ENCODE results near the gene EXOC6B. TPM values are rescaled to one million over a fixed set of nuclear protein-coding genes. Genes with fewer than 3 reads are reported as not detected.

Gene EXOC6B
- total RNA-seq, 6 experiments from 2014 or later = 7.8 to 15.1 (median 9.1) TPM

DNA sequence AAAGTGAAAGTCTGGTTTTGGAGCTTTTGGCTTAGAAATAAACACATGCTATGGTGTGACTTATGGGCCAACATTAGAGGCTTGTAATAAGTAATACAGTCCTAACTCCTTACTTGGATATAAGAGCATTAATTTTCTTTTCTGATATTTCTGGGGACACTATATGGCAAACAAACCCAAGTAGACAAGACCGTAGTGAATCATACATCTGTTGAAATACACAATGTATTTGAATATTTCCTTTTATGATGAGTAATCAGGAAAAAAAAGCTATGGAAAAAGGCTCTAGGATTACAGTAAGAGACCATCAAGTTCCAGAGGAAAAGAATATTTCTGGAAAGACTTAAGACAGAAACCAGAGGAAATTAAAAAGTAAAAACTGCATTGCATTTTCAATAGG is 532.2 kb downstream of the EXOC6B start:
- Histone ChIP-seq H3K27me3 (no peaks in the 10 kb centered on the region), H3K27ac (no peak overlapping the region), H3K36me3 (no peaks in the 10 kb centered on the region), H3K4me3 (no peak overlapping the region), H3K9me3 (no peaks in the 10 kb centered on the region), H3K4me1 (no peaks in the 10 kb centered on the region)
- ATAC-seq = no peak
- TF ChIP-seq POLR2A (IDR thresholded peaks at IDR 0.05) (no peak), CTCF (IDR thresholded peaks at IDR 0.05) (no peak)
- 65% methylated on average over 1 of the region's 1 CpG for WGBS (ENCODE audit: insufficient coverage, low coverage, low lambda C conversion rate, missing lambda C conversion rate)
- no peak for DNase-seq
- intact Hi-C loops (cut with DNase I) = no loop called here

- no peak for TF ChIP-seq POLR2A (IDR thresholded peaks at IDR 0.05)
- no peak for TF ChIP-seq CTCF (IDR thresholded peaks at IDR 0.05)
Measured at GRCh38 chr2:72292433-72292832, 533.4 kb downstream of the EXOC6B start.

DNA sequence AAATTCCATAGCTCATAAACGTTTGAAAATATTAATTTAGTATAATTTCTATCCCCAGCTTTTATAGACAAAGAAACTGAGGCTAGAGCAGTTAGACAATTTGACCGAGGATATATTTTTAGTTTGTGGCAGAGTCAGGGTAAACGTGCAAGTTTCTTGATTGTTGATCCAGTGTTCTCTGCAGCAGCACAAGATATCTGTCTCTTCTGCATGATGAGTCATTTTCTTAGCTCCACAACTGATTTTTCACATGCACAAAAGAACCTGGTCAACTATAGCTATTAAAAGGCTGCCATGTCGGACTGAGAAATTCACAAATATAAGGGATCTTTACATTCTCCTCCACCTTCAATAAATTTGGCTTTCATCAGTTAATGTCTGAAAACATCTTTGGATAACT is 534.8 kb downstream of the EXOC6B start:
- WGBS (ENCODE audit: insufficient coverage, low coverage, low lambda C conversion rate, missing lambda C conversion rate) = 65% methylated on average over 4 of the region's 4 CpGs
- no peak overlapping the region for H3K4me3 ChIP-seq
- H3K27me3 ChIP-seq = no peaks in the 10 kb centered on the region
- intact Hi-C loops (cut with DNase I) = no loop called here
- H3K27ac ChIP-seq = no peak overlapping the region
- H3K9me3 ChIP-seq = no peaks in the 10 kb centered on the region
- ATAC-seq = no peak
- no peaks in the 10 kb centered on the region for H3K36me3 ChIP-seq
- no peak for DNase-seq
- no peak for TF ChIP-seq POLR2A (IDR thresholded peaks at IDR 0.05)
- TF ChIP-seq CTCF (IDR thresholded peaks at IDR 0.05) = no peak
- no peaks in the 10 kb centered on the region for H3K4me1 ChIP-seq

More at GRCh38 chr2:72292433-72292832, 533.4 kb downstream of the EXOC6B start:
- intact Hi-C loops (cut with DNase I) = no loop called here
- no peak for DNase-seq
- H3K27me3 ChIP-seq = no peaks in the 10 kb centered on the region
- ATAC-seq = no peak
- 100% methylated on average over 1 of the region's 1 CpG for WGBS (ENCODE audit: insufficient coverage, low coverage, low lambda C conversion rate, missing lambda C conversion rate)
- no peak overlapping the region for H3K4me3 ChIP-seq
- H3K27ac ChIP-seq = no peak overlapping the region
- no peaks in the 10 kb centered on the region for H3K4me1 ChIP-seq
- H3K9me3 ChIP-seq = no peaks in the 10 kb centered on the region
- H3K36me3 ChIP-seq = no peaks in the 10 kb centered on the region

GRCh38 chr2:72289736-72290135 is 536.1 kb downstream of the EXOC6B start:
- no peak overlapping the region for H3K27ac ChIP-seq
- TF ChIP-seq POLR2A (IDR thresholded peaks at IDR 0.05) (no peak), CTCF (IDR thresholded peaks at IDR 0.05) (no peak)
- H3K36me3 ChIP-seq = no peaks in the 10 kb centered on the region
- no peak for ATAC-seq
- intact Hi-C loops (cut with DNase I) = no loop called here
- H3K4me3 ChIP-seq = no peak overlapping the region
- 91% methylated on average over 3 of the region's 3 CpGs for WGBS (ENCODE audit: insufficient coverage, low coverage, low lambda C conversion rate, missing lambda C conversion rate)
- DNase-seq = no peak
- H3K9me3 ChIP-seq = no peaks in the 10 kb centered on the region
- no peaks in the 10 kb centered on the region for H3K4me1 ChIP-seq
- H3K27me3 ChIP-seq = no peaks in the 10 kb centered on the region

GRCh38 chr2:72289283-72289682 is 536.5 kb downstream of the EXOC6B start:
- intact Hi-C loops (cut with DNase I) = no loop called here
- H3K36me3 ChIP-seq = no peaks in the 10 kb centered on the region
- TF ChIP-seq CTCF (IDR thresholded peaks at IDR 0.05) (no peak), POLR2A (IDR thresholded peaks at IDR 0.05) (no peak)
- H3K4me3 ChIP-seq = no peak overlapping the region
- DNase-seq (no peak), ATAC-seq (no peak)
- WGBS (ENCODE audit: insufficient coverage, low coverage, low lambda C conversion rate, missing lambda C conversion rate) = 100% methylated on average over 1 of the region's 2 CpGs
- H3K27me3 ChIP-seq = no peaks in the 10 kb centered on the region
- no peaks in the 10 kb centered on the region for H3K4me1 ChIP-seq
- H3K9me3 ChIP-seq = no peaks in the 10 kb centered on the region
- no peak overlapping the region for H3K27ac ChIP-seq
